SHP77 (cell line): ENCODE measurements around the gene SDK1.
"Not testable (repeated sequence)": the region's sequence is repeated elsewhere in the genome, so short reads cannot be mapped to it uniquely, and the experiment has no call there.

Source experiments
- DNase-seq, 2 experiments: peaks; one replicate each; lab custom pipeline; 2025; lab: John Stamatoyannopoulos, UW

The SDK1 gene

GRCh38 chr7:3725155-3726059 lies 424.4 kb downstream of the SDK1 start:
- DNase-seq: no peak

DNA sequence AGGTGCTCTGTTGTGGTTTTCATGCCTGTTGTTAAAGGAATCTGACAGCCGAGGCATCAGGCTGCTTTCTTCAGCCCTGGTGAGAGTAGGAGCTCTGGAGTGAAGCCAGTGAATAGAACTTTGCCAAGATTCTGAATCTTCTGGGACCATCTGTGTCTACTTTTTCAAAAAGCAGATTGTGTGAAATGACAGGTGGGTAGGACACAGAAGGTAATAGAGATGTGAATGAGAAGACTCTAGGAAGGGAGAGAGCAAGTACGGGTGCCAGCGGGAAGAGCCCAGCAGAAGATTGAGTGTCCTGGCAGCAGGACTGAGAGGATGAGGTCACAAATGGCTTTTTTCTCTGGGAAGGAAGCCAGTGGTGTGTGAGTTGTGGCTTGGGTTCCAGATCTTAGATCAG lies 429.2 kb downstream of the SDK1 start:
- no peak for DNase-seq

GRCh38 chr7:3732395-3733005 lies 431.4 kb downstream of the SDK1 start:
- no peak for DNase-seq

DNA sequence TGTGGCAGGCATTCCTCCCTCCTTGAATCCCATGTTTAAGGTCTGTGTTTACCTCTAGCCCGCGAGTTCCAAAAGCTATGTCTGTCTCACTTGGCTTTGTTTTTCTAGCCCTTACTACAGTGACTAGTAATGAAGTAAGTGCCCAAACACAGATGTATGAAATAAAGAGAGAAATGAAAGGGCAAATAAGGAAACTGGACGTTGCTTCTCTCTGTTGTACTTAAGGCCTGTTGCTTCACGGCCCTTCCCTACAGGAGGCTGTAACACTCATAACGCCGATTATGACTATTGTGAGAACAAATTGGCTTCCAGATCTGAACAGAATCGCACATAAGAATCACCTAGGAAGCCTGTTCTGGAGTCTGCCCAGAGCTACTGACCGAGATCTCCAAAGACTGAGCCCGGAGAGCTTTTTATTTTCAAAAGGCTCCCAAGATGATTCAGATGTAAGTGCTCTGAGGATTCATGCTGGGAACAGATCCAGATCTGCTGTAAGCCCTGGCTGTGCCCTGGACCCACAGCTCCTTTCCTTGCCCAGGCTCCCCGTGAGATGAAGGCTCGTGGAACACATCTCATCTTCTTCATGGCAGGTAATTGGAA lies 432.6 kb downstream of the SDK1 start:
- DNase-seq: no peak

DNA sequence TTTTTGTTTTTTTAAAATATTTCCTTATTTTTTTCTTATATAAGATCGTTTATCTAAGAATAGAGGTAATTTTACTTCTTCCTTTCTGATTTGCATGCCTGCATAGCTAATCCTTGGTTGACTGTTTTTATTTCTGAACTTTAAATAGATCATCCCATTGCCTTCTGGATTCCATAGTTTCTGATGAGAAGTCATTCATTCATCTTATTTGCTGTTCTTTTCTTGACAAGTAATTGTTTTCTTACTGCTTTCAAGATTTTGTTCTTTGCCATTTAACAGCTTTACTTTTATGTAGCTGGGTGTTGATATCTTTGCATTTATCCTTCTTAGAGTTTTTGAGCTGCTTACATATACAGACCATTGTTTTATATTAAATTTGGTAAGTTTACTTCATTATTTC lies 437.9 kb downstream of the SDK1 start:
- no peak for DNase-seq

DNA sequence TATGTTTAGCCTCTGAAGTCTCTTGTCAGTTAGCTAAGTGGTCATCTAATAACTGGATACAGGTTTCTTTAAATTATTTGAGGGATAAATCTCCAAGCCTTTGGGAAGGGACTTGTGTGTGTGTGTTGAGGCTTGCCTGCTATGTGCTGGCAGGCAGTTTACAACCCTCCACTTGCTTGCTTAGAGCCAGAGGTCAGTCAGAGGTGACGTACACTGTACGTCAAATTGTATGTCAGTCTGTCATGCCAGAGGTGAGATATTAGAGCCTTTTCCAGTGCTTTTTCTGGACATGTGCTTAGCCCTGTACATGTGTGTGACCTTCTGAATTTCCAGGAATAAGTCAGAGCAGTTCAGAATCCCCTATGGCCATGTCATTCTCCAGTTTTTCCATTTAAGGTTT lies 438.9 kb downstream of the SDK1 start:
- DNase-seq: no peak

DNA sequence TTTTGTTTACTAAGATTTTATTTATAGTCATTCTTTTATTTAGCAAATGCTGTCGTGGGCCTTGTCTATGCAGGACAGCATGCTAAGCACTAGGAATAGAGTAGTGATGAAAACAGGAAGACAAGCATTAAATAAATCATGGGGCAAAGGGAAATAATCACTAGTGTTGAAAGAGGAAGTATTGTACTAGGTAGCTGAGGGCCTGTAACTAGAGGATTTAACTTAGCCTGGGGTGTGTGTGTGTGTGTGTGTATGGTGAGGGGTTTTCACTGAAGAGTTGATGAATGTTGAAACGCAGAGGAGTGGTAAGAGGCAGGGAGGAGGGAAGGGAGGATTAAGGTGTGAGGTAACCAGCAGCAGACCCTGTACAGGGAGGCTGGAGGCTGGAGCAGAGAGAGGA lies 446.4 kb downstream of the SDK1 start:
- DNase-seq: no peak

- DNase-seq: no peak
Measured at GRCh38 chr7:3748389-3748788, 447.3 kb downstream of the SDK1 start.

GRCh38 chr7:3753868-3754267 lies 452.8 kb downstream of the SDK1 start:
- no peak for DNase-seq

DNA sequence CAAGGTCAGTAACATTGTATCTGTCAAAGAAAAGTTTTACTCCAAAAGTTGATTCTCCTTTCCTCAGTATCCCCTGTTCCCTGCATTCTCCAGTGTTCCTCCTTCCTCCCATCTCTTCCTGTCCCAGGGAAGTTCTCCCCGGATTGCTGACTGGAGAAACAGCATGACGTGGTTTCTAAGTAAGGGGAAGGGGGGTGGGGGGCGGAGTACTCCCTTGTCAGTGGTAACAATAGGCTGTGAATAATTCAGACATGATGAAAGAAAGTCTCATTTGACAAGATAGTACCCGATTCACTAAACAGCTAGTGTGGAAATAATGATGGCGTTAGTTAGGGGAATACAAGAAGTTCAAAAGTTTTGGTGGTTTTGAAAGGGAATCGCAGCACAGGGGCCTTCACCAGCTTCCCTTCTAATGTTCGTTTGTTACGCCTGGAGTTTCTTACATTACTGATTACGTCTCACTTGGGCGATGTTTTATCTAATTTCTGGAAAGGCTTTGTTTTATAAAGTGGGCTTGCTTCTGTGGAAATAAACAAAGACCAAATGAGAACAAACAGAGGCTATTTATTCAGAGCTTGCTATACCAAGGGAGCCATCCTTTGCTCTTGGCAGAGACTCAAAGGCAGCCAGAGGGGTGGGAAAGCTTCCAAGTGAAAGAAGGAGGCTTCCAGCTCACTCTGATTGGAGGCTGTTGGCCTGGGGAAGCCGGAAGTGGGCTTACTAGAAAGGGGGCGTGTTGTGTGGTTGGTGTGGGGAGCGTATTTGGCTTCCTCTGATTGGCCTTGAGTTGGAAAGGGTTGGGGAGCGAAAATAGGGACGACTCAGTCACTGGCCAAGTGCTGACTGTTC lies 453.7 kb downstream of the SDK1 start:
- DNase-seq: peak; percentile 97 to 98

GRCh38 chr7:3755778-3756453 lies 454.9 kb downstream of the SDK1 start:
- DNase-seq: not testable (repeated sequence)

GRCh38 chr7:3757059-3757458 lies 456.0 kb downstream of the SDK1 start:
- DNase-seq: no peak

- no peak for DNase-seq
Measured at GRCh38 chr7:3760651-3761050, 459.6 kb downstream of the SDK1 start.

GRCh38 chr7:3762146-3762831 lies 461.2 kb downstream of the SDK1 start:
- peak; percentile 17 to 24 for DNase-seq

GRCh38 chr7:3767917-3768777 lies 467.1 kb downstream of the SDK1 start:
- no peak for DNase-seq

DNA sequence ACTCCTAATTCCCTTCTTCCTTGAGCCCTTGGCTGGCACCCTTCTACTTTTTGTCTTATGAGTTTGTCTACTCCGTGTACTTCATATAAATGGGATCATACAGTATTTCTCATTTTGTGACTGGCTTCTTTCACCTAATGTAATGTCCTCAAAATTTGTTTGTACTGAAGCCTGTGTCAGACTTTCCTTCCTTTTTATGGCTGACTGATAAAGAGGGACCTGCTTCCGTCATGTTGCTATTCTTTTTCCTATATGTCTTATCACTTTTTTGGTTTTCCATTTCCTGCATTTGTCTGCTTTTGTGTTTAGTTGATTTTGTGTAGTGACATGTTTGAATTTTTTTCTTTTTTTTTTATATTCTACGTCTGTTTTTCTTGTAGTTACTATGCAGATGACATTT lies 470.9 kb downstream of the SDK1 start:
- DNase-seq: no peak

DNA sequence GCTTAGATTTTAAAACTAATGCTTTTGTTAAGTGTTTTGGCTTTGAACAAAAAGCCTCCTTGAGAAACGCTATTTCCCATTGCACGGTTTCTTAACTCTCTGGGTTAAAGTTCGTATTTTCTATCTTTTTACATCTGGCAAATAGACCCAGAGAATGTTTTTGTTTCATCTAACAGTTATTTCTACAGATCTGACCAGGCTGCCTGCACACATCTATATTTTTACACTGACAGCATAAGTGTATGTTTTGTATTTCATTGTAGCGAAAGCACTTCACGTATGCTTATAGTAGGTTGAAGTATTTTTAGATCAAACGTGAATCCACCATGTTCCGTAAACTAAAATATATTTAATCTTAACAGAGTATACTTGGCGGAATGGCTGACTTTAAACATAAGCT lies 477.3 kb downstream of the SDK1 start:
- no peak for DNase-seq

DNA sequence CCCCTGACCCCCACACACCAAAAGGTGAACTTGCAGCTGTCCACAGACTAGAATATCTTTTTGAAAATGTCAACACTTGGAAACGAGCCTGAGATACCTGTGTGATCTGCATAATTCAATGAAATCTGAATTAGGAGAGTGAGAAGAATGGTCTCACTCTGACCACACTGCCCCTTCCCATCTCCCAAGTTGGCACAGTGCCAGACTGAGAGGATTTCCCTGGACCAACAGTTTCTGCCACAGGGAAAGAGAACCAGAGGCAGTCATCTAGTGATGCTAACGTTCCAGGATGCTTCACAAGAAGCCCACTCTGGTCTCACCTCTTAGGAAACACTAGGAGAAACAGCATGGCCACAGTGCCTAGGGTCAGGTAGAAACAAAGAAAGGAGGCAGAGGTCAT lies 479.0 kb downstream of the SDK1 start:
- DNase-seq: no peak

DNA sequence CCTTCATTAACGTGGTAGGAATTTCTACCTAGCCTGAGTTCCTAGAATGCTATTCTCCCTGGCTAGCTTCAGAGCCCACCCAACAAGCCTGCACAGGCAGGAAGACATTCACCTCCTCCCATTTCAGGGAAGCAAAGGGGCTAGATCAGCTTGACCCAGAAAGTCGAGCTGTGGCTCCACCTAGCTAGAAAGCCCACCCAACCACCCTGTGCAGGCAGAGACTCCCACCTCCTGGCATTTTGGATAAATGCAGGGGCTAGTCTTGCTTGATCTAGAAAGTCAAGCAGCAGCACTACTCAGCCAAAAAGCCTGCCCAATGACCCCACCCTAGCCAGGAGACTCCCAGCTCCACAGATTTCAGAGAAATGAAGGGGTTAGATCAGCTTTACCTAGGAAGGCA lies 479.5 kb downstream of the SDK1 start:
- DNase-seq: no peak

GRCh38 chr7:3781607-3782006 lies 480.6 kb downstream of the SDK1 start:
- no peak for DNase-seq
